NOMO-1 treated with dmso at 0.1 percent for 144 hours (cell line): ENCODE measurements around the gene TMEM178B.

ENCODE experiments used
- DNase-seq: peaks from one replicate; lab custom pipeline; 2025; ENCODE audit not compliant: unreplicated experiment; lab: John Stamatoyannopoulos, UW

Gene TMEM178B

GRCh38 chr7:141349804-141350203 lies 275.9 kb downstream of the TMEM178B start:
- DNase-seq: no peak

- no peak for DNase-seq
These were observed 277.3 kb downstream of the TMEM178B start for GRCh38 chr7:141351175-141351574.

GRCh38 chr7:141352955-141353354 lies 279.1 kb downstream of the TMEM178B start:
- DNase-seq: no peak

- no peak for DNase-seq
These were observed 280.4 kb downstream of the TMEM178B start for GRCh38 chr7:141354251-141354650.

- no peak for DNase-seq
These were observed 281.2 kb downstream of the TMEM178B start for GRCh38 chr7:141355032-141355431.

GRCh38 chr7:141356161-141356560 lies 282.3 kb downstream of the TMEM178B start:
- no peak for DNase-seq

GRCh38 chr7:141358386-141358785 lies 284.5 kb downstream of the TMEM178B start:
- DNase-seq: no peak

- no peak for DNase-seq
These were observed 285.4 kb downstream of the TMEM178B start for GRCh38 chr7:141359262-141359661.

- DNase-seq: no peak
These were observed 286.0 kb downstream of the TMEM178B start for GRCh38 chr7:141359740-141360415.

- no peak for DNase-seq
These were observed 286.5 kb downstream of the TMEM178B start for GRCh38 chr7:141360416-141360760.

GRCh38 chr7:141360803-141361202 lies 286.9 kb downstream of the TMEM178B start:
- DNase-seq: no peak

- no peak for DNase-seq
These were observed 287.6 kb downstream of the TMEM178B start for GRCh38 chr7:141361479-141361878.

GRCh38 chr7:141361960-141362359 lies 288.1 kb downstream of the TMEM178B start:
- DNase-seq: no peak

- DNase-seq: no peak
These were observed 288.9 kb downstream of the TMEM178B start for GRCh38 chr7:141362580-141363435.

- DNase-seq: no peak
These were observed 289.9 kb downstream of the TMEM178B start for GRCh38 chr7:141363748-141364147.

- DNase-seq: no peak
These were observed 292.3 kb downstream of the TMEM178B start for GRCh38 chr7:141366091-141366621.

- no peak for DNase-seq
These were observed 295.6 kb downstream of the TMEM178B start for GRCh38 chr7:141369422-141369821.

- DNase-seq: no peak
These were observed 296.3 kb downstream of the TMEM178B start for GRCh38 chr7:141370178-141370577.

- no peak for DNase-seq
These were observed 296.8 kb downstream of the TMEM178B start for GRCh38 chr7:141370650-141371049.

- no peak for DNase-seq
These were observed 300.6 kb downstream of the TMEM178B start for GRCh38 chr7:141374425-141374824.

- no peak for DNase-seq
These were observed 301.6 kb downstream of the TMEM178B start for GRCh38 chr7:141375442-141375841.

- DNase-seq: no peak
These were observed 304.0 kb downstream of the TMEM178B start for GRCh38 chr7:141377906-141378305.
